HG02678 (cell line): ENCODE measurements around the gene DGKD.

ENCODE experiments used
- ATAC-seq: cut with Tn5 transposase; IDR thresholded peaks from one replicate; pipeline ENCODE4 v1.9.1; 2021; ENCODE audit warnings: mild to moderate bottlenecking, moderate library complexity; ENCODE audit not compliant: unreplicated experiment

DGKD gene

DNA sequence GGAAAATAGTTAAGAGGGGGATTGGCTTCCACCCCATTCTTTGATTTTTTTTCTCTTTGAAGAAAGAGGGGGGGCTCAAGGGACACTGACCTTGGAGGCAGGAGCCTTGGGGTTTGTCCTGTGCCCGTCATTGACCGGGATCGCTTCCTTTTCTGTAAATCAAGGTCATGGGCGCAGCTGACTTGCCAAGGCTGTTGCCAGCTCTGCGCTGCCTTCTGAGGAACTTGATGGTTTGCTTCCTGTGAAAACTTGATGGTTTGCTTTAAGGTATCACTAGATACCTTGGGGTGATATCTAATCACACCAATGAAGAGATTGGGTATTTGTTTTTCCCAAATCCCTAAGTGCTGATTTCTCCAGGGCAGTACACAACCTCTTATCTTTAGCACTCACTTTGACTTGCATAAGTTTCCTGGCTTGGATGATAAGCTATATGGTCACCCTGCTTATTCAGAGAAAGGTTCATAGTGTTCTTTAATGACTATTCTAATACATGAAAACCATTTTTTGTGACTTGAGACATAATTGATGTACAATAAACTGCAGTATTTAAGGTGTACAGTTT, 56.0 kb downstream of the DGKD start:
- no peak for ATAC-seq

DNA sequence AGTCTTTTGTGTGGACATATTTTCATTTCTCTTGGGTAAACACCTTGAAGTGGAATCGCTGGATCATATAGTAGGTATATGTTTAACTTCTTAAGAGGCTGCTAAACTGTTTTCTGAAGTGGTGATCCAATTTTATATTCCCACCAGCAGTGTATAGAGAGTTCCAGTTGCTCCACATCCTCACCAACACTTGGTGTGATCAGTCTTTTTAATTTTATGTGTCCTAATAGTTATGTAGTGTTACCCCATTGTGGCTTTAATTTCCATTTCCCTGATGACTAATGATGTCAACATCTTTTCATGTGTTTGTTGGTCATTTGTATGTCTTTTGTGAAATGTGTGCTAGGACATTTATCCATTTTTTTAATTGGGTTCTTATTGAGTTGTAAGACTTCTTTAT, 56.9 kb downstream of the DGKD start:
- ATAC-seq, result no peak

DNA sequence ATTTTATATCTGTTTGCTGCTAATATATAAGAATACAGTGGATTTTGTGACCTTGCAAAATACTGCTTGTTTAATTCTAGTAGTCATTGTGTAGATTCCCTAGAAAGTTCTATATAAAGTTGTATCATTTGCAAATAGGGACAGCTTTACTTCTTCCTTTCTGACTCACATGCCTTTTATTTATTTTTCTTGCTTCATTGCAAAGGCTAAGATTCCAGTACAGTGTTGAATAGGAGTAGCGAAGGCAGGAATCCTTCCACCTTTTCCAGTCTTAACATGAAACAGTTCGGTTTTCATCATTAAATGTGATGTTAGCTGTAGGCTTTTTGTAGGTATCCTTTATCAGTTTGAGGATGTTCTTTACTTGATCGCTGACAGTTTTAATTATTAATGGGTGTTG, 58.1 kb downstream of the DGKD start:
- ATAC-seq, result no peak

DNA sequence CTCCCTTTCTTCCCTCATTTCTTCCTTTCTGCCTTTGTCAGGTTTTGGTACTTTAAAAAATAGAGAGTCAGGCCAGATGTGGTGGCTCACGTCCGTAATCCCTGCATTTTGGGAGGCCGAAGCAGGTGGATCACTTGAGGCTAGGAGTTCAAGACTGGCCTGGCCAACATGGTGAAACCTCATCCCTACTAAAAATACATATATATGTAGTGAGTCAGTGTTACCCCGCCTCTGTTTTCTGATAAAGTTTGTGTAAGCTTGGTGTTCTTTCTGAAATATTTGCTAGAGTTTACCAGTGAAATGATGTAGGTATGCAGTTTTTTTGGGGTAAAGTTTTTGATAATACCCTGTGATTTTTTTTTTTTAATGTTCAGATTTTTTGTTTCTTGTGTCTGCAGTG, 58.8 kb downstream of the DGKD start:
- ATAC-seq, result no peak

DNA sequence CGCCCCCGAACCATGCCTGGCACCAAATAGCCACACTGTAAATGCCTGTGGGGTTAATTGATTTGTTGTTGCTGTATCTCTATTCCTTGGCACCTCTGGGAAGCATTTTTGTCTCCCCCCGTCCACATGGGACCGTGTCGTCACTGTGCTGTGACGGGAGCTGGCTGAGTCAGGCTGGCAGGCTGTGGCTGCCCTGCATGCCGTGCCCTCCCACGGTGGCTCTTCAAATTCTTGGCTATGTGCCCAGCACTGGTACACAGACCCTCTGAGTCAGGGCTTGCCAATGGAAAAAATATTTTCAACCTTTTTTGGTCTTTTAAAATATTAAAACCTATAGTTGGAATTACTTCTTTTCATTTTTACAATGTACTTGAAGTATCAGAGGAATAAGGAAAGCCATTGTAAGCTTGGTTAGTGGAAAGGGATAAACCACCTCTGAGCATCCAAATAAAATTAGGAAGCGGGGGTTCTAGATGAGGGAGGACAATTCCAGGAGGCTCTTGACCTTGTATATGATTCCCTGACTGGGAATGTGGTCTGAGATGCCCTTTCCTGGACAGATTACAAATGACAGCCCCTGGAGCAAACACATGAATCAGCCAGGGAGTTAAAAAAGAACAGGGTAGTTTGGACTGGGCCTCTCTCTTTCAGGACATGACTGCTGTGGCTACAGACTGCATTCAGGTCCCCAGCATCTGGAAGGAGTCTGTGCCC, 59.4 kb downstream of the DGKD start:
- no peak for ATAC-seq

DNA sequence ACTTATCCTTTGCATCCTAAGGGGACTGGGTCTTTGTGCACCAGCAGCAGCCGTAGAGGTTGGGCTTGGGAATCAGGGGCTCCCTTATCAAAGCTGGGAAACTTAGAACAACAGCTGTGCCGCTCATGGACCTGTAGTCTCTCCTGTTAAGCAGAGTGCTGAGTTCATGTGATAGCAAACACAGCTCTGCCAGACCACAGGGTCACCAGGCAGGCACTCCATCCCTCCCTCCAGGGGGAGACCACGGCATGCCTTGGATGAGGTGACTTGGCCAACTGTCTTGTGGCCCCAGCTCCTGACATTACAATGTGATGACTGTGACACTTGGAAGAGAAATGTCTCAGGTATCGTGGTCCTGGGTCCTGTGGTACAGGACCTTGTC, 60.0 kb downstream of the DGKD start:
- no peak for ATAC-seq

DNA sequence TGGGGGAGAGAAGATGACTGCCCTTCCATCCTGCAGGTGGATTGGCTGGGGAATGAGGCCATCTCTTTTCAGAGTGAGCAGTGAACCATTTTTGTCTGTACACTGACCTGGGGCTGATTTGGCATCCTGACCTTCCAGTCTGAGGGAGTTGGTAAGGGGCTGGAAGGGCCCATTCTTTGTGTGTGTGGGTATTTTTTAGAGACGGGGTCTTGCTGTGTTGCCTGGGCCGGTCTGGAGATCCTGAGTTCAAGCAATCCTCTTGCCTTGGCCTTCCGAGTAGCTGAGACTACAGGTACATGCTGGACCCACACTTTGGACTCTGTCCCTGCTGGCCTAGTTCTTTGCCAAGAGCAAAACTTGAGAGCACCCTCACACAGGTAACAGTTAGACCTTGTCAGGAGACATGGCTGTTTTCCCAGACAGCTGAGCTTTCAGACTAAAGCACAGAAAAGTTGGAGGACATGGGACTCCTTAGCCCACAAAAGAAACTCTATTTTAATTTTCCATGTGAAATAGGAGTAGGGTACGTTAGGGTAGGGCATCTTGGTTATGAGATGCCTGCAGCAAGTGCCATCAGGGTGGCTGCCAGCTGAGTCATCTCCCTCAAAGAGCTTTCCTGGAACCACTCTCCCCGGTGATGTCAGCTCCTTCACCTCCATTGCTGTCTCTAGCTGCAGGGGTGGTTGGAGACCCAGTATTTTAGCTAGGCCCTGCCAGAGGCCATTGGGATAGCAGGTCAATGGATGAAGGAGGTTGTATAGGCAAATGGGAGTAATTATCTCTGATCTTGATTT, 60.7 kb downstream of the DGKD start:
- ATAC-seq, result no peak

DNA sequence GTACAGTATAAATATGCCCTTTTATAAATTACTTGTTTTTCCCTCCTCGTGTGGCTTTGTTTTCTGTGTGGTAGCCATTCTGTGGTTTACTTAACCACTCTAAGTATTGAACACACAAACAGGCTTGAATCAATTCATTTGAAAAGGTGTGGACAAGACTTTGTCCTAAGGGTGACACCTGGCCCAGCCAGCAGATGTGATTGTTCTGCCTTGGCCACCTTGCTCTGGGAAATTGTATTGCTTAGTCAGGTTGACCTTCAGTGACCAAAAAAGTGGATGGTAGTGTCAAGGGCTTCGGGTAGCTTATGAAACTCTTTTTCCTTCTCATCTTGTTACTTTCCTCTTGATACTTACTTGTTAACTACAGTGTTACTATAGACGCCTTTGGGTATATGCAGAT, 61.9 kb downstream of the DGKD start:
- no peak for ATAC-seq

DNA sequence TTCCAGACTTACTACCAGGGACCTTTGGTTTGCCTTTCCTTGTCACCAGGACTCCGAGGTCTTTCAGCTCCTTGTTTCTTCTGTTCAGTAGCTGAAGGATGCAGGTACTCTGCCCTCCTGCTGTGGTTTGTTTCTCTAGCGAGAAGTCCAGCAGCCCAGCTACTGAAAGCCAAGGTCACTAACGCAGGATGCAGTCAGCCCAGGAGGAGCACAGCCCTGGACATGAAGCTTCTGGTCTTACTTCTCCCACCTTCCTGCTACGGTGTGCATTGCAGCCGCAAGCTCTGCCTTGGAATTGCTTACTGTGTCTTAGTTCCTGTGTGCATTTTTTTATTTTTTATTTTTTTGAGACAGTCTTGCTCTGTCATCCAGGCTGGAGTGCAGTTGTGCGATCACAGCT, 62.4 kb downstream of the DGKD start:
- no peak for ATAC-seq

DNA sequence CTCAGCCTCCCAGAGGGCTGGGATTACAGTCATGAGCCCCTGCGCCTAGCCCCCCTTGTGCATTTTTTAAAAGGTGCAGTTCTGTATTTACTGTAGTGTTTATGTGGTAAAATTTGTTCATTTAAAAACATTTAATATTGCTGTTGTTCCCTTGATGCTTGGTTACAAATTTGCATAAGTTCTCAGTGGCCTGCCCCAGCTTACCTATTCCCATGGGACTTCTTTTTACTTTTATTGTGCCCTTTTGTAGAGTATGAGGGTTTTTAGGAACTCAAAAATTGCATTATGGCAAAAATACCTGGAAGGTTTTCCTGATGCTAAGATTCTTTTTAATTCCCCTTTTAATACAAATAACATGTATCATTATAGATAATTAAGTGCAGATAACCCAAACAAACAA, 63.0 kb downstream of the DGKD start:
- no peak for ATAC-seq

DNA sequence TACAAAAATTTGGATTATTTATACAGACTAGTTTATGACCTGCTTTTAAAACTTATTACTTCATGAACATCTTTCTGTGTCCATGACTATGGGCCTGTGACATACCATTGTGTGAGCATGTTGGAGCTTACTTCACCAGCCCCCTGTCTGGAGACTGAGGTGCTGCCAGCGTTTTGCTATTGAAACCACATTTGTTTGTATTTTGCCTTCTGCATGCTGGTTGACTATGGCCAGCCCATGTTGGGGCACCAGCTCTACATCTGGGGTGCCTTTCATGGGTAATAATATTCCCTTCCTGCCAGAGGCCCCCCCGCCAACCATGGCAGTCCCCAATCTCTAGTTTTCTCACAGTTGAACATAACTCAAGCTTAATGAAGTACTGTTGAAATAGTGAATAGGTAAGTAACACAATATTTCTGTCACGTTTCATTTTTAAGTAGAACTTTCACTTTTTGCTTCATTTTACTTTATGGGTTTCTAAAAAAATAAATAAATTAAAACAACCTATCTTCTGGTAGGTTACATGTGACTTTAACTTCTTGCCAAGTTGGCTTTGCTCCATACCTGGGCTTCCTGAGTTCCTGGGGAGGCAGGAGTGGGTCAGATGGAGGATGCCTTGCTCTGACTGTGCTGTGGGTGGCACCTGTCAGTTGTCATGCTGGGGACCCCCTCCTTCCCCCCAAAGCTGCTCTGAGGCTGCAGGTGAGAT, 63.9 kb downstream of the DGKD start:
- no peak for ATAC-seq

DNA sequence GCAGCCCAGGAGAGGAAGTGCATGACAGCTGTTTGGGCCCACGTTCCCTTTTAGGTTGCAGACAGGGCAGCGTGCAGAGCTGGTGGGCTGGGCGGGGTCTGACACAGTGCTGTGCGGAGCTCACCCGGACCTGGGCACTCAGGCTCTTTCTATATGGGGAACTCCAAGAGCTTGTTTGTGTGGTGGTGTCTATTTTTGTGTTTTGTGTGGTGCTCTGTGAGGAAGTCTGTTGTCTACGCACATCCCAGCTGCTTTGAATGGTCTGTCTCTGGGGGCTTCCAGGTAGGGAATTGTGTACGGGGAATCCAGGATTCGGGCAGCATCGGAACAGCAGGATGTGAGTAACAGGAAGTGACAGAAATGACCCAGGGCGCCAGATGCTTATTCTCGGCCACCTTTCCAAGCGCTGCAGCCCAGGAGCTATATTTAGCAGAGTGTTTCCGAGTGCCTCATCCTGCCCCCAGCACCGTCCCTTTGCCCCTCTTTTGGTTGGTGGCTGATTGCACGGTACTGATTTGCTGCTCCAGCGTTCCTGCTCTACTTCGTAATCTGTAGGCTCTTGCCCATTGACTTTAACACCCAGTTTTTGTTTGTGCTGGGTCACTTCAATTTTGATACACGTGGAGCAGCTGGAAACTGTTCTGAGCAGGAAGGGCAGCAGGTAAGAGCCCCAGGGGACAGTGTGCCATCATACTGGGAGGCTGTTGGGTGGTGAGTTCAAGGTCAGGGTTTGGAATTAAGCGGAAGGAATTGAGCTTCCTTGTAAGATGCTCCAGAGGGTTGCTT, 64.7 kb downstream of the DGKD start:
- peak; percentile 58 for ATAC-seq

DNA sequence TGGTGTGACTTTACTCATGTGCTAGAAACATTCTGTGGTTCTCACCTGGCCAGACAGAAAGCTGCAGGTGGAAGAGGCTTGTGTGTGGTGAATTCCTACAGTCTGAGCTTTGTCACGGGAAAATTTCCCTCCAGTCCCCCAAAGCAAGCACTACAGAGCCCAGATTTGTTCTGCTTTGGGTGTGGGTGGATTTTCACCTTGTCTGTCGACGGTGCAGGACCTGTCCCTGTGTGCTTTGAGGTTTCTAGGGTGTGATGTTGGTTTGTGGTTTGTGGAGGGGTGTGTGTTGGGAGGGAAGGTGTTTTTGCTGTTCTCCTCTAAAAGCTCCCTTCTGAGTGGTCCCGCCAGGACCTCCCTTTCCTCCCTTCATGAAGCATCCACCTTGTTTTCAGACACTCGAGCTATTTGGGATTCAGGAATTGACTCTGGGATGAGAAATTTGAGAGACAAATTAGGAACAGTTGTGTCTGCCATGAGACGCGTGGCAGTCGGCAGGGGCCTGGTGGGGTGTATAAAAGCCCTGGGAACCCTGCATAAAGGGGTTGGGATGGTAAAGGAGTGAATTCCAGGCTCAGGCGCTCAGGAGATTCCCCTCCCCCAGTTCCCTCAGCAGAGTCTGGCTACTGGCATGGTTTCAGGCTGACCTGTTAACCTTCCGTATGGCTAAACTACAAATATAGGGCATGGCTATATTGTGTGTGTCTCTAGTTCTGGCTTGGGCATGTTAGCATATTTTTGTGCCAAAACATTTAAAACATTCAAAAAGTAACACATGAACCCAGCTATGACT, 65.5 kb downstream of the DGKD start:
- peak; percentile 36 for ATAC-seq

DNA sequence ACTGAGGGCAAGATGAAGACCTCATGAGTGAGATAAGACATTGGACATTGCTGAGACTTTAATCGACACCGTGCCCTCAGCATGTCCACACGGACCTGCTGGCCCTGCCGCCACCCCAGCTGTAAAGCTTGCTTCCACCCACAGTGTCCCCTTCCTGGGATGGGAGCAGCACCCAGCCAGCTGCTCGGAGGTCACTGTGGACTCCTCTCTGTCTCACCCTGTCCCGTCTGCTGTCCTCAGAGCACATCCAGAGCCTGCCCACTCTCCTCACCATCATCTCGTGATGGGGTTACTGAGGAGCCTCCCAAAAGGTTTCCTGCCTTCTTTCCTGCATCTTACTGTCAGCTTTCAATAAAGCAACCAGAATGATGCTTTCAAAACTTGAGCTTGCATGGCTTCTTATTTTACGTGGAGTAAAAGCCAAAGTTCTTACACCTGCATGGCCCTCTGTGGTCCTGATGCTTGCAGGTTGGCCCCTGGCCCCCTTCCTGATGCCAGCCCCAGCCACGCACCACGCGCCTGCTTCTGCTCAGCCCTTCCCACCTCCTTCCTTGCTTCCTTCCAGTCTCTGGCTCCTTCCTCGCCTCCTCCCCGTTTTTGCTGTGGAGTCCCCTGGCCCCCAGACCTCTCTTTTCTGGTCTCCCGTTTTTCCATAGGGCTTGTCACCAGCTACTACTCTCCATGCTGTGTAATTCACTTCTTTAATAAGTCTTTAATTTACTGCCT, 67.0 kb downstream of the DGKD start:
- no peak for ATAC-seq

DNA sequence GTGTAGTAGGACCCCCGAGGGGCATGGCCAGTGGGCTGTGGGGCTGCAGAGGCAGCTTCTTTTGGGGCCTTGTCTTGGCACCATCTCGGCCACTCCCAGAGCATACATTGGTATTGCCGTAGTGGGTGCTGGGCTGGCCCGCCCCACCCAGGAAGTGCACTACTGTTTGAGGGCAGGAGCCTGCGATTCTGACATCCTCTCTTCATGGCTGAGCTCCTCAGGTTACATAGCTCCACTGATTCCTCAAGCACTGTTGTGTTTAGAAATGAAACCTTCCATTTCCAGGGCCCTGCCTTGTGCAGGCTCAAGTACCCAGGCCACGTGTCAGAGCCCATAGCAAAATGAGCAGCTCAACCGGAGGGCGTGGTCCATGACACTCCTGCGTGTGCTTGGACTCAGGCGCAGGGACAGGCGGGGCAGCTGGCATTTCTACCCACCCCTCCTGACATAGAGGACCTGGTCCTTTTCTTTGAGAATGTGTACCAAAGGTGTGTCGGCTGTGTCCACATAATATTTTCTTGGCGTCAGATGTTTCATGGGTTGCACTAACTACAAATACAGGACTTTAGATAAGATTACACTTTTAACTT, 67.9 kb downstream of the DGKD start:
- peak; percentile 55 for ATAC-seq

DNA sequence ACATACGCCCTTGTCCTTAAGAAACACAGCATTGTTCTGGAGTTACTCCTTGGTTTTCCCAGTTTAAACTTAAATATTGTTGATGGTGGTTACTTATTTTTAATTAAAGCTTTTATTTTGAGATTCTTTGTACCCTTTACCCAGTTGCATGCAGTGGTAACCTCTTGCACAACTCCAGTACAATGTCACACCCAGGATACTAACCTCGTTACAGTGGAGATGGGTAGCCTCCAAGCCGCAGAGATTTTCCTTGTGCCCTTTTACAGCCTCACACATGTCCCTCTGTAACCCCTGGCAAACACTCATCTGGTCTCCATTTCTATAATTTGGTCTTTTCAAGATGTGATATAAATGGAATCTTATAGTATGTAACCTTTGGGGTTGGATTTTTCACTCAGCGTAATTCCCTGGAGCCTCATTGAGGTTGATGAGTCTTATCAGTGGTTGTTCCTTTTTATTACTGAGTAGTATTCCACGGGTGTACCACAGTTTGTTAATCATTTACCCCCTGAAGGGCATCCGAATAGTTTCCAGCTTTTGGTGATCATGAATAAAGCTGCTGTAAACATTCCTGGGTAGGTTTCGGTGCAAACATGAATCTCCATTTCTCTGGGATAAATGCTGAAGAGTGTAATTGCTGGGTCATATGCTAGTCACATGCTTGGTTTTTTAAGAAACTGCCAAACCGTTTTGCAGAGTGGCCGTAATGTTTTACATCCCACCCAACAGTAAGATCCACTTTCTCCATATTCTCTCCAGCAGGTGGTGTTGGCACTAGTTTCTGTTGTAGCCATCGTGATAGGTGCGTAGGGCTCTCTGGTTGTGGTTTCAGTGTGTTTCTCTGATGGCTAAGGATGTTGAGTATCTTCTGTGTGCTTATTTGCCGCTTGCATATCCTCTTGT, 68.6 kb downstream of the DGKD start:
- ATAC-seq, result no peak

DNA sequence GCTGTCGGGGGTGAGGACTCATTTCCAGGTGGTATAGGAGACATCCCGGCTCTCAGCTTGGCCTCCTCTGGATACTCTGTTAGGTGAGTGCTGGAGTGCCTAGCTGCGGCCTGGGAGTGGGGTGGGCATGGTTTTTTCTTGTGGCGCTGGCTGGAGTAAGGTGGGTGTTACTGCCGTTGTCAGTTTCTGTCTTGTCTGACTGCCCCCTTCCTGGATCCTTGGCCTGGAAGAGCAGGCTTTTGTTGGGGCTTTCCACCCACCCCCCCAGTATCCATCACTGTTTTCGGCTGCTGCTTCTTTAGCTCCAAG, 69.2 kb downstream of the DGKD start:
- ATAC-seq, result no peak
